Gastroesophageal sphincter (tissue), 4 donors: ENCODE results near the gene AFF2. TPM values are rescaled to one million over a fixed set of nuclear protein-coding genes. Genes with fewer than 3 reads are reported as not detected.

Experiments used
- ATAC-seq: fragments of 150-250 bp; one replicate; pipeline ENCODE4 v1.9.1; 2016; ENCODE audit warnings: mild to moderate bottlenecking, moderate library complexity
- H3K27ac ChIP-seq, 4 donors: fragments of 200-600 bp; sonication (generic) in 3 of 4; 1 replicate in 3 of 4; 2 replicates in 1 of 4; pipeline ENCODE4 v1.5.1; 2016 to 2019
- H3K27me3 ChIP-seq: fragments of 200-600 bp; sonication (generic); one replicate; pipeline ENCODE4 v1.5.1; 2019
- H3K36me3 ChIP-seq, 2 donors: fragments of 200-600 bp; sonication (generic); one replicate each; pipeline ENCODE4 v1.5.1; 2019; ENCODE audit warnings: control low read depth in 1 of 2
- H3K4me1 ChIP-seq, 3 donors: fragments of 200-600 bp; sonication (generic); 1 replicate in 2 of 3; 2 replicates in 1 of 3; pipeline ENCODE4 v1.5.1; 2016 to 2019; ENCODE audit warnings: control low read depth in 2 of 3
- H3K4me3 ChIP-seq, 2 donors: fragments of 200-600 bp; sonication (generic); one replicate each; pipeline ENCODE4 v1.5.1; 2019; ENCODE audit warnings: mild to moderate bottlenecking in 1 of 2, moderate library complexity in 1 of 2
- H3K9me3 ChIP-seq, 3 donors: fragments of 200-600 bp; sonication (generic); one replicate each; pipeline ENCODE4 v1.5.1; 2017 to 2019; ENCODE audit warnings: control low read depth in 2 of 3
- EP300 ChIP-seq: sonication (generic); formaldehyde crosslinking; IDR thresholded peaks from one replicate; pipeline ENCODE4 v1.6.1; 2017; ENCODE audit warnings: antibody characterized with exemption, mild to moderate bottlenecking
- POLR2A ChIP-seq, 2 donors: fragments of 450-650 bp; IDR thresholded peaks; one replicate each; pipeline ENCODE4 v1.6.1; 2017; ENCODE audit warnings: antibody characterized with exemption in 2 of 2, mild to moderate bottlenecking in 2 of 2, moderate library complexity in 1 of 2
- POLR2AphosphoS5 ChIP-seq: sonication (generic); formaldehyde crosslinking; IDR thresholded peaks from one replicate; pipeline ENCODE4 v1.6.1; 2017; ENCODE audit warnings: antibody characterized with exemption
- whole genome bisulfite sequencing, 2 donors: methylation state at CpG; one replicate each; pipeline ENCODE4 v1.1.5; 2018; ENCODE audit warnings: low coverage in 1 of 2; 5-methylcytosine and 5-hydroxymethylcytosine counted together
- total RNA-seq, 4 donors: library from RNA; depleted of rRNA; stranded (reverse); fragments of >200 nt; gene quantifications; one replicate each; pipeline ENCODE4 v1.1.0, GENCODE V29; 2016
- TF ChIP-seq, protein P1 (sequence below), 4 experiments: fragments of 200-600 bp in 2 of 4; fragments of 450-650 bp in 2 of 4; sonication (generic) in 1 of 4; IDR thresholded peaks; one replicate each; pipeline ENCODE4 v1.5.1; 2017 to 2019; ENCODE audit warnings: antibody characterized with exemption in 4 of 4, mild to moderate bottlenecking in 2 of 4, moderate library complexity in 2 of 4

The AFF2 gene
- total RNA-seq, 4 donors from 2014 or later: 1.6 to 6.1 (median 3.6) TPM

DNA sequence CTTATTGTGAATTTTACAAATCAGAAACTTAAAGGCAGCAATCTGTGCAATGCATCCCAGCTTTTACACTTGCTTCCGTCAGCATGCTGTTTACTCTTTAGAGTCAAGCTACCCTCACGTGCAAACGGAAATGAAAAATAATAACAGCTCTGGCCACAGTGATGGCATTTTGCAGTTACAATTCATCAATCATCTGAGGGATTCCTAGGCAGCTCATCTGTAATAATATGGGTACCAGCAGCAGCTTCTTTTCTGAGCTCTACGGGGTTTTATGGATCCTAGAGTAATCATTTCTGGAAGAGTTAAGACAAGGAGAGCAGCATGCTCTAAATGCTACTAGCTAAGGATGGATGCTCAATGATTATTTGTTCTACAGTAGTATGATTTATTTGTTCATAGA, 313.6 kb downstream of the AFF2 start:
- Histone ChIP-seq H3K27ac (no peak overlapping the region), H3K9me3 (no peaks in the 10 kb centered on the region), H3K27me3 (no peaks in the 10 kb centered on the region), H3K4me3 (no peak overlapping the region), H3K36me3 (no peaks in the 10 kb centered on the region), H3K4me1 (no peaks in the 10 kb centered on the region)
- TF ChIP-seq POLR2AphosphoS5 (no peak), POLR2A (IDR thresholded peaks at IDR 0.05) (no peak), EP300 (no peak)
- TF ChIP-seq, protein P1, sequence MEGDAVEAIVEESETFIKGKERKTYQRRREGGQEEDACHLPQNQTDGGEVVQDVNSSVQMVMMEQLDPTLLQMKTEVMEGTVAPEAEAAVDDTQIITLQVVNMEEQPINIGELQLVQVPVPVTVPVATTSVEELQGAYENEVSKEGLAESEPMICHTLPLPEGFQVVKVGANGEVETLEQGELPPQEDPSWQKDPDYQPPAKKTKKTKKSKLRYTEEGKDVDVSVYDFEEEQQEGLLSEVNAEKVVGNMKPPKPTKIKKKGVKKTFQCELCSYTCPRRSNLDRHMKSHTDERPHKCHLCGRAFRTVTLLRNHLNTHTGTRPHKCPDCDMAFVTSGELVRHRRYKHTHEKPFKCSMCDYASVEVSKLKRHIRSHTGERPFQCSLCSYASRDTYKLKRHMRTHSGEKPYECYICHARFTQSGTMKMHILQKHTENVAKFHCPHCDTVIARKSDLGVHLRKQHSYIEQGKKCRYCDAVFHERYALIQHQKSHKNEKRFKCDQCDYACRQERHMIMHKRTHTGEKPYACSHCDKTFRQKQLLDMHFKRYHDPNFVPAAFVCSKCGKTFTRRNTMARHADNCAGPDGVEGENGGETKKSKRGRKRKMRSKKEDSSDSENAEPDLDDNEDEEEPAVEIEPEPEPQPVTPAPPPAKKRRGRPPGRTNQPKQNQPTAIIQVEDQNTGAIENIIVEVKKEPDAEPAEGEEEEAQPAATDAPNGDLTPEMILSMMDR (IDR thresholded peaks at IDR 0.05): no peak
- 59 to 86% methylated on average over 1 to 4 of the region's 4 CpGs for WGBS, 2 donors
- ATAC-seq: no peak

DNA sequence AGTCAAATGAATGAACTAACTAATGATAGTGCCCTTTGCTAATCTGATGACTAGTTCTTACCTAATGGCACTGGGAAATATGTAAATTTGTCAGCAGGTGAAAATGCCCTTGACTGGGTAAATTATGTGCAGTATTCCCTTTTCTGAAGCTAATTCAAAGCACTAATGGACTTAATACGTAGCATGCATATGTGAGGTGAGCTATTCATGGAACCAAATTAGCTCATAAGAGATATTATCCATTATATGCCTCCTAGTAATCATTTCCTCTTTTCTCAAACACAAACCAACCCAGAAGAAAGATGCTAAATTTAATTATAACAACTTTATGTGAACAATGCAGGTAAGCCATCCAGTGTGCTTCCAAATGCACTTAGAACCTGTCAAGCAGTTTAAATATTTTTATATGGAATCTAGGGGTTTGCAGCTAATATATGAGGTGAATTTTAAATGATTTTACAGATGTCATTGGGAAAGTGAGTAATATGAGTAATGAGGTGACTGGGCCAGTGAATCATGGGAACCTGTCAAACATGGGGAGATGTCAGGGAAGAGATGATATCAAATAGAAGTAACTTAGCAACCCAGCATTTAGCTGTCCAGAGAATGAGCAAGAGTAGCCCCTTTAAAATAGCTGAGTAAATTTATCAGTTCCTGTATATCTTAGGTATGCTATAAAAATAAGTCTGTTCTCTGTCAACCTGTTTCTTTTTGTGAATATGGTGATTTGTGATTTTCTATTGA, 315.0 kb downstream of the AFF2 start:
- no peaks in the 10 kb centered on the region for H3K9me3 ChIP-seq
- H3K4me1 ChIP-seq: no peaks in the 10 kb centered on the region
- WGBS, 2 donors: 42 to 64% methylated on average over 1 of the region's 1 CpG
- TF ChIP-seq, protein P1 (IDR thresholded peaks at IDR 0.05): no peak
- TF ChIP-seq POLR2A (IDR thresholded peaks at IDR 0.05): no peak
- no peak for TF ChIP-seq EP300
- TF ChIP-seq POLR2AphosphoS5: no peak
- no peak overlapping the region for H3K4me3 ChIP-seq
- ATAC-seq: no peak
- no peak overlapping the region for H3K27ac ChIP-seq
- H3K36me3 ChIP-seq: no peaks in the 10 kb centered on the region
- H3K27me3 ChIP-seq: no peaks in the 10 kb centered on the region

DNA sequence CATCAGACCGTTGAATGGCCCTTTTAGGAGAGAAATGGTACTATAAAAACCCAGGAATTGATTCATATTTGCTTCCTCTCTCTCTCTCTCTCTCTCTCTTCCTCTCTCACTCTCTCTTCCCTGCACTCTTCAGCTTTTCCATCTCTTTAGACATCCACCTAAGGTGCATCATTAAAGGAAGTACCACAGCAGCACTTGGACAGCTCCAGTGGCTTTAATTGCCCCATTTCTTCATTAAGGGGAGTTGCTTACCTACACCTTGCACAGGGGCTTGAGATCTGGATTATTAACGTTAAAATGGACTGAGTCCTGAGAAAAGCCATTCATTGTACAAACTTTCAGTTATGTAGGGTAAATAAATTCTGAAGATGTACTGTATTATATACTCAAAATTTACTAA, 323.6 kb downstream of the AFF2 start:
- 43 to 86% methylated on average over 1 to 2 of the region's 2 CpGs for WGBS, 2 donors
- ATAC-seq: no peak
- H3K4me1 ChIP-seq: no peaks in the 10 kb centered on the region

DNA sequence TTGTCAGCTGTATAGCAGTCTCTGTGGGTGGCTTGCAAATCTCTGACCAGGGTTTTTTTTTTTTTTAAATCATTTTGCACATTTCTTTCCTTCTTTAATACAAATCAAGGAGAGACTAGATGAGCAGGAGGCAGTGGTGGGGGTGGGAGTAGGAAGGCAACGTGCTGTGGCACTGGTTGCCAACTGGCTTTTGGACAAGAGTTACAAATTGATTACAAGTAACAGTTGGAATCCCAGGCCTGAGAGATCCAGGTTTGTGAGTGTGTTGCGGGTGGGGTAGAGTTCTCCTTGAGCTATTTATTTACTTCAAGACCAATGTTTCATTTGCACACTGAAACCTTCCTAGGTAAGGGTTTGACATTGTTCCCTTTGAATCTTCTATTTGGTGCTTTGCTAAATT, 325.3 kb downstream of the AFF2 start:
- Histone ChIP-seq H3K9me3 (no peaks in the 10 kb centered on the region), H3K36me3 (no peaks in the 10 kb centered on the region), H3K4me3 (no peak overlapping the region), H3K4me1 (no peaks in the 10 kb centered on the region), H3K27ac (no peak overlapping the region), H3K27me3 (no peaks in the 10 kb centered on the region)
- 100% methylated on average over 1 of the region's 2 CpGs for WGBS, 2 donors
- TF ChIP-seq EP300 (no peak), POLR2AphosphoS5 (no peak), POLR2A (IDR thresholded peaks at IDR 0.05) (no peak)
- TF ChIP-seq, protein P1 (IDR thresholded peaks at IDR 0.05): no peak
- no peak for ATAC-seq

More for the DNA sequence above, 323.6 kb downstream of the AFF2 start:
- H3K9me3 ChIP-seq: no peaks in the 10 kb centered on the region
- H3K4me3 ChIP-seq: no peak overlapping the region
- no peaks in the 10 kb centered on the region for H3K36me3 ChIP-seq
- H3K27ac ChIP-seq: no peak overlapping the region
- no peaks in the 10 kb centered on the region for H3K27me3 ChIP-seq
- TF ChIP-seq, protein P1 (IDR thresholded peaks at IDR 0.05): no peak
- TF ChIP-seq EP300: no peak
- no peak for TF ChIP-seq POLR2A (IDR thresholded peaks at IDR 0.05)
- TF ChIP-seq POLR2AphosphoS5: no peak

DNA sequence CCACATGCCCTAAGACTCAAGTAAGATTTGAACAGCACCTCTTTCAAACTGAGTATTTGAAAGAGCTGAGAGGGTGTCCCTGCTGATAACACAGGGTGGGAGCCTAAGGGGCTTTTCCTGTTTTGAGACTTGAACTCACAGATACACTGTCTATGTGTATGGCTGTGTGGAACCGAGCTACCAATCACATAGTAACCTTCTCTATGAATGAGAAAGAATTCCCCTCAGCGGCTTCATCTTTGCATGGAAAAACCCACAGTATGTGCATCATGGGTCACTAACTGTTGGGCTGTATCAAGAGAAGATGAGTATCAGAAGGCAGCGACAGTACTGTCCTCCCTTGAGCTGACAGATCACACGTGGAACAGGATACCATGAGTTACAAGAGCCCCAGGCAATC, 336.3 kb downstream of the AFF2 start:
- Histone ChIP-seq H3K4me1 (no peaks in the 10 kb centered on the region), H3K9me3 (no peaks in the 10 kb centered on the region), H3K27me3 (no peaks in the 10 kb centered on the region), H3K36me3 (no peaks in the 10 kb centered on the region), H3K4me3 (no peak overlapping the region), H3K27ac (no peak overlapping the region)
- WGBS, 2 donors: 43 to 83% methylated on average over 1 to 3 of the region's 4 CpGs
- ATAC-seq: no peak
- TF ChIP-seq EP300: no peak
